OCI-LY1 (cell line): Measurements from ENCODE around the gene HOXB4.

Source experiments
- H2AFZ ChIP-seq: fragments of 200-600 bp; sonication (generic), shearing (Covaris generic); 2 replicates; pipeline ENCODE4 v1.6.0; 2014; ENCODE audit warnings: antibody characterized with exemption, mild to moderate bottlenecking, low read length
- H3F3A ChIP-seq: fragments of 200-600 bp; sonication (generic), shearing (Covaris generic); 2 replicates; pipeline ENCODE4 v1.6.0; 2014; ENCODE audit warnings: mild to moderate bottlenecking, antibody characterized with exemption, low read length, moderate library complexity; ENCODE audit not compliant: insufficient read depth
- H3K27ac ChIP-seq: fragments of 200-600 bp; sonication (generic); 2 replicates; pipeline ENCODE4 v1.5.1; 2014; ENCODE audit warnings: low read length, mixed run types, mild to moderate bottlenecking, low read depth; ENCODE audit not compliant: poor library complexity, severe bottlenecking
- H3K27me3 ChIP-seq: fragments of 200-600 bp; sonication (generic); 2 replicates; pipeline ENCODE4 v1.6.0; 2014; ENCODE audit warnings: antibody characterized with exemption, mild to moderate bottlenecking, low read length, moderate library complexity; ENCODE audit not compliant: insufficient read depth
- H3K36me3 ChIP-seq: fragments of 200-600 bp; sonication (generic); 2 replicates; pipeline ENCODE4 v1.6.1; 2014; ENCODE audit warnings: mild to moderate bottlenecking, antibody characterized with exemption, low read length, moderate library complexity, mixed read lengths; ENCODE audit not compliant: insufficient read depth
- H3K4me1 ChIP-seq: fragments of 200-600 bp; sonication (generic); 2 replicates; pipeline ENCODE4 v1.5.1; 2014; ENCODE audit warnings: mild to moderate bottlenecking, low read length, moderate library complexity; ENCODE audit not compliant: insufficient read depth, severe bottlenecking
- H3K4me2 ChIP-seq: fragments of 200-600 bp; sonication (generic), shearing (Covaris generic); 2 replicates; pipeline ENCODE4 v1.6.1; 2014; ENCODE audit warnings: low read length
- H3K4me3 ChIP-seq: fragments of 200-600 bp; sonication (generic); 2 replicates; pipeline ENCODE4 v1.5.1; 2014; ENCODE audit warnings: low read length, low read depth, mild to moderate bottlenecking, mixed read lengths; ENCODE audit not compliant: poor library complexity, severe bottlenecking
- H3K79me2 ChIP-seq: fragments of 200-600 bp; shearing (Covaris generic); 2 replicates; pipeline ENCODE4 v1.6.1; 2016; ENCODE audit warnings: mixed run types, low read length, mixed read lengths; ENCODE audit not compliant: insufficient read depth
- H3K9ac ChIP-seq: fragments of 200-600 bp; sonication (generic), shearing (Covaris generic); 2 replicates; pipeline ENCODE4 v1.6.1; 2014; ENCODE audit warnings: mild to moderate bottlenecking, low read length, mixed read lengths
- H3K9me2 ChIP-seq: fragments of 200-600 bp; sonication (generic), shearing (Covaris generic); 2 replicates; pipeline ENCODE4 v1.6.1; 2014; ENCODE audit warnings: low read depth, mild to moderate bottlenecking, low read length, mixed read lengths
- H3K9me3 ChIP-seq: fragments of 200-600 bp; shearing (Covaris generic); 2 replicates; pipeline ENCODE4 v1.6.1; 2014; ENCODE audit warnings: low read length, mixed read lengths
- H4K20me1 ChIP-seq: fragments of 200-600 bp; sonication (generic), shearing (Covaris generic); 2 replicates; pipeline ENCODE4 v1.6.0; 2016; ENCODE audit warnings: mild to moderate bottlenecking, low read length; ENCODE audit not compliant: insufficient read depth
- CTCF ChIP-seq: fragments of 200-600 bp; sonication (generic), shearing (Covaris generic); IDR thresholded peaks from 2 replicates; pipeline ENCODE4 v1.5.1; 2017; ENCODE audit warnings: mild to moderate bottlenecking, antibody characterized with exemption, low read length, moderate library complexity, mixed read lengths
- EZH2 ChIP-seq: fragments of 200-600 bp; sonication (generic), shearing (Covaris generic); IDR thresholded peaks from 2 replicates; pipeline ENCODE4 v1.8.0; 2017; ENCODE audit warnings: borderline replicate concordance, mixed run types, mild to moderate bottlenecking, antibody characterized with exemption, low read length, moderate library complexity, mixed read lengths

HOXB4 gene

GRCh38 chr17:48605409-48605919, 27.3 kb upstream of the HOXB4 start:
- no peaks in the 10 kb centered on the region for H3F3A ChIP-seq
- H2AFZ ChIP-seq: no peak overlapping the region
- peaks cover 5% of the 10 kb centered on the region; the same call in 1 of the 2 replicates for H3K27me3 ChIP-seq
- H3K9ac ChIP-seq: no peak overlapping the region
- H3K4me3 ChIP-seq: no peak overlapping the region
- H3K79me2 ChIP-seq: no peaks in the 10 kb centered on the region
- H3K9me3 ChIP-seq: no peaks in the 10 kb centered on the region
- no peak overlapping the region for H3K27ac ChIP-seq
- H4K20me1 ChIP-seq: no peaks in the 10 kb centered on the region
- no peaks in the 10 kb centered on the region for H3K9me2 ChIP-seq
- no peak overlapping the region for H3K4me2 ChIP-seq
- peaks cover 3% of the 10 kb centered on the region for H3K4me1 ChIP-seq
- TF ChIP-seq CTCF (no peak), EZH2 (no peak)
- H3K36me3 ChIP-seq: no peaks in the 10 kb centered on the region

- no peaks in the 10 kb centered on the region for H3K79me2 ChIP-seq
- no peak for TF ChIP-seq CTCF
- no peak for TF ChIP-seq EZH2
- H3K27ac ChIP-seq: no peak within 1 kb of the TSS
- no peak within 1 kb of the TSS for H3K4me3 ChIP-seq
- H3F3A ChIP-seq: no peaks in the 10 kb centered on the region
- H3K36me3 ChIP-seq: no peaks in the 10 kb centered on the region
- peaks cover 5% of the 10 kb centered on the region; the same call in 1 of the 2 replicates for H3K27me3 ChIP-seq
- H4K20me1 ChIP-seq: no peaks in the 10 kb centered on the region
- H3K9me2 ChIP-seq: no peaks in the 10 kb centered on the region
- peaks cover under 1% of the 10 kb centered on the region for H3K4me1 ChIP-seq
- H3K9ac ChIP-seq: no peak within 1 kb of the TSS
- H3K4me2 ChIP-seq: no peak within 1 kb of the TSS
- no peak within 1 kb of the TSS for H2AFZ ChIP-seq
- H3K9me3 ChIP-seq: no peaks in the 10 kb centered on the region
These were observed 26.7 kb upstream of the HOXB4 start, which contains the start of gene HOXB6 for GRCh38 chr17:48604770-48605329. Gene HOXB6, minus strand, starts transcription at chr17:48604986. Its CDS starts 6,836 bp downstream, at chr17:48598150.

- H3K27me3 ChIP-seq: peaks cover 5% of the 10 kb centered on the region; the same call in 1 of the 2 replicates
- no peaks in the 10 kb centered on the region for H4K20me1 ChIP-seq
- no peak overlapping the region for H3K9ac ChIP-seq
- H3K79me2 ChIP-seq: no peaks in the 10 kb centered on the region
- H3K4me1 ChIP-seq: no peaks in the 10 kb centered on the region
- no peak for TF ChIP-seq CTCF
- TF ChIP-seq EZH2: no peak
- H3K9me2 ChIP-seq: no peaks in the 10 kb centered on the region
- H3K9me3 ChIP-seq: no peaks in the 10 kb centered on the region
- no peak overlapping the region for H3K4me2 ChIP-seq
- no peak overlapping the region for H3K27ac ChIP-seq
- H2AFZ ChIP-seq: no peak overlapping the region
- H3F3A ChIP-seq: no peaks in the 10 kb centered on the region
- no peaks in the 10 kb centered on the region for H3K36me3 ChIP-seq
- no peak overlapping the region for H3K4me3 ChIP-seq
These were observed 26.0 kb upstream of the HOXB4 start for GRCh38 chr17:48603959-48604769.
